ENCODE data around the gene IFT25. TPM values are rescaled to one million over a fixed set of nuclear protein-coding genes. Genes with fewer than 3 reads are reported as not detected.
A peak's percentile ranks its signal among the peaks of the same experiment; 100 is the strongest.

IFT25 gene
- total and polyA plus RNA-seq, 2 experiments from 2014 or later: 28.2 to 109 TPM

GRCh38 chr1:53944469-53945182 is 873 bp downstream of the IFT25 start:
- peak overlapping the region; percentile 89 for H3K4me3 Mint-ChIP-seq
- peaks cover 3% of the 10 kb centered on the region for H3K27me3 Mint-ChIP-seq (ENCODE audit: insufficient read depth, low read depth, poor library complexity)
- Histone ChIP-seq H3K4me2 (peak overlapping the region; percentile 94), H3K36me3 (ENCODE audit: insufficient read depth) (no peaks in the 10 kb centered on the region), H3F3A (replicated peaks; ENCODE audit: low read depth) (no peaks in the 10 kb centered on the region), H3K27ac (ENCODE audit: low read depth) (no peak overlapping the region), H3K4me3 (peak overlapping the region; percentile 93), H3K79me2 (replicated peaks; ENCODE audit: insufficient read depth) (peaks cover 45% of the 10 kb centered on the region), H2AFZ (peak overlapping the region; percentile 96), H3K27me3 (ENCODE audit: insufficient read depth) (no peaks in the 10 kb centered on the region), H4K20me1 (replicated peaks; ENCODE audit: insufficient read depth) (peaks cover 9% of the 10 kb centered on the region), H3K4me1 (ENCODE audit: insufficient read depth) (peaks cover 34% of the 10 kb centered on the region), H3K9me2 (ENCODE audit: insufficient read depth) (no peaks in the 10 kb centered on the region)
- H3K4me1 Mint-ChIP-seq: peaks cover 45% of the 10 kb centered on the region
- TF ChIP-seq ZNF331 (CRISPR knock-in tag; IDR thresholded peaks at IDR 0.05; ENCODE audit: low read depth) (no peak), STAT1 (IDR thresholded peaks at IDR 0.05; ENCODE audit: unreplicated experiment) (no peak), ETS1 (IDR thresholded peaks at IDR 0.05) (no peak), EZH2phosphoT487 (IDR thresholded peaks at IDR 0.05; ENCODE audit: unreplicated experiment) (no peak), CREB1 (CRISPR knock-in tag; IDR thresholded peaks at IDR 0.05; ENCODE audit: low read depth) (no peak), ZNF462 (CRISPR knock-in tag; IDR thresholded peaks at IDR 0.05) (no peak), EZH2 (IDR thresholded peaks at IDR 0.05; ENCODE audit: low read depth, unreplicated experiment) (no peak), CTCF (conservative IDR thresholded peaks at IDR 0.05; ENCODE audit: low read depth in 2 of 2) (no peak), JUNB (IDR thresholded peaks at IDR 0.05; ENCODE audit: unreplicated experiment) (no peak), REST (IDR thresholded peaks at IDR 0.05; ENCODE audit: unreplicated experiment) (no peak), POLR2AphosphoS5 (IDR thresholded peaks at IDR 0.05; ENCODE audit: low read depth) (no peak), ZNF114 (CRISPR knock-in tag; IDR thresholded peaks at IDR 0.05) (no peak), NANOG (IDR thresholded peaks at IDR 0.05; ENCODE audit: borderline replicate concordance) (no peak)
- DNase-seq (ENCODE audit: low spot score) (peak; percentile 39), ATAC-seq (peak; percentile 4)
- no peaks in the 10 kb centered on the region; the same call in 2 of the 3 replicates for H3K36me3 Mint-ChIP-seq (ENCODE audit: low read depth)
- H3K27ac Mint-ChIP-seq: no peak overlapping the region
- no peaks in the 10 kb centered on the region for H3K9me3 Mint-ChIP-seq

All from GM23338 (cell line).